Measurements from ENCODE around the gene WBP1. TPM values are rescaled to one million over a fixed set of nuclear protein-coding genes. Genes with fewer than 3 reads are reported as not detected.
"Not testable (repeated sequence)": the region's sequence is repeated elsewhere in the genome, so short reads cannot be mapped to it uniquely, and the experiment has no call there.

WBP1 gene
- total RNA-seq, 2 experiments from 2014 or later: 66.8 to 69.6 TPM

DNA sequence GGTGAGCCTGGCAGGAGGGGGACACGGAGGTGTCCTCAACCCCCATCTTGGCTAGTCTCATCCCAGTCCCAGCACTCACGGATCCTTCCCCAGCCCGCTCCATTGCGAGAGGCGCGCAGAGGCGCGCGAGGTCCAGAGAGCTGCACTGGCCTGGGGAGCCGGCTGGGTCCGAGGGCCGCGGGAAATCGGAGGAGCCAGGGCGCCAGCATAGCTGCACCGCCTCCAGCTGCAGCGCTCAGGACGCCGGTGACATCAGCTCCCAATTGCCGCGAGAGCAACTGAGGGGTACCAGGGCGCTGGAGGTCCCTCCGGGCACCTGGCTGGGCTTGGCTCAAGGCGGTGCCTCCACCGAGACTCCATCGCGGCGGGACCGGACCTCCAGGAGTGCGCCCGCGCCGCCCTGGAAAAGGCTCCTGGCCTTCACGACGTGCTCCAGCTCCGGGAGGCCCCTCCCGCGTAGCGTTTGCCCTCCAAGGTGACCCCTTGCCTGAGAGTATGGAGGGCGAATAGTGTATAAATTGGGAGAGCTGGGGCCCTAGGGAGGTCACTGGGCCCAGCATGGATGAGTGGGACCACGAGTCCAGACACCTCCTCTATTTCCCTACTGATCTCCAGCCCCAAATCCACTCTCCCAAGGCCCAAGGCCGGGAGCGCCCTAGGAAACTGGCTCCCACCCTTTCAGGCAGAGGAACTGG, 22.0 kb upstream of the WBP1 start:
- POLR2A ChIA-PET: no interaction called here
- no peaks in the 10 kb centered on the region for H3K36me3 Mint-ChIP-seq

DNA sequence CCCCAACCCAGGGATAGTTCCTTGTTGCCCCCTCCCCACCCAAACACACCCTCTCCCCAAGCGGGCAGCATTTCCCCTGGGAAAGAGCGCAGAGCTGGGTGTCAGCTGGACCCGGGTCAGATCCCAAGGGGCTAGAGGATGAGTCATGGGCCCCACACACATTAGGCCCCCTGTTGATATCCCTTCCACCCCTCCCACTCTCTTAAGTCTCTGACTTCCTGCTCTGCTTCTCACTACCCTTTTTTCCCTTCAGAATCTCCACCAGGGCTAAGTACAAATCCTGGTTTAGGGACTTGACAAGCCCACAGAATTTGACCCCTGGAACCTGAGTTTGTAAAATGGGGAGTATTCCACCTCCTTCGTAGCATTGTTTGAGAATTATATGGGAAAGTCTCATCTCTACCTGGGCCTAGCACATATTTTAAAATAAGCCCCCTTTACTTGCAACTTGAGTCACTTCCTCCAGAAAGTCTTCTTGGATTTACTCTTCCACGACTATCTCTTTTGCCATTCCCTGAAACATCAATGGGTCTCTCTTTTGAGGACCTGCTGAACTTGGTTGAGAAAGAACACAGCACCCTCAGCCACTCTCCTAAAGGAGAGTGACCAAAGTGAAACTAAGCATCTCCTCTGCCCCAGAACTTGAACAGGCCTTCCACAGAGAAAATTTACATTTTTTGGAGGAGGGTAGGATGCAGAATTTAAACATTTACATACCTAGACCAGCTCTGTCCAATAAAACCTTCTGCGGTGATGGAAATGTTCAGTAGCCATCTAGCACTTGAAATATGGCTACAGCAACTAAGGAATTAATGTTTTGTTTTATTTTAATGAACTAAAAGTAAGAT, 21.2 kb upstream of the WBP1 start:
- Mint-ChIP-seq H3K9me3 (no peaks in the 10 kb centered on the region), H3K4me3 (no peak overlapping the region), H3K27me3 (peaks cover 29% of the 10 kb centered on the region), H3K4me1 (peaks cover 4% of the 10 kb centered on the region), H3K27ac (no peak overlapping the region), H3K36me3 (no peaks in the 10 kb centered on the region)
- ATAC-seq (ENCODE audit: low read depth) (no peak), DNase-seq (no peak)
- POLR2A ChIA-PET: no interaction called here

More for the DNA sequence above, 22.0 kb upstream of the WBP1 start:
- no peak for ATAC-seq (ENCODE audit: low read depth)
- Mint-ChIP-seq H3K9me3 (no peaks in the 10 kb centered on the region), H3K27me3 (peaks cover 26% of the 10 kb centered on the region), H3K4me1 (peaks cover 4% of the 10 kb centered on the region), H3K27ac (no peak overlapping the region), H3K4me3 (no peak overlapping the region)
- no peak for DNase-seq

DNA sequence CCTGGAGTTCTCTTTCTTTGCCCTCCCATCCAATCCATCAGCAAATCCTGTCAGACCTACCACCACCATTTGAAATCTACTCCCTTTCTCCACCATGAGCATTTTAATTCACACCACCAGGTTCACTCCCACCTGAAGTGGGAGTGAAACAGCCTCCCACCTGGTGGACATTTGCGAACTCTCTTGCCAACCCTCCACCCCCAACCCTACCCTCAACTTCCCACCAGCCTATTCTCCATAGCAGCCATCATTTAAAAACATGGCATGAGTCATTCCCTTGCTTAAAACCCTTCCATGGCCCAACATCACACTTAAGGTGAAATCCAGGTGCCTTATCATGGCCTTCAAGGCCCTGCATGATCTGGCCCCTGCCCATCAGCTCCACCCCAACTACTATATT, 20.0 kb upstream of the WBP1 start:
- H3K27me3 Mint-ChIP-seq: peaks cover 39% of the 10 kb centered on the region
- H3K27ac Mint-ChIP-seq: no peak overlapping the region
- no peaks in the 10 kb centered on the region for H3K9me3 Mint-ChIP-seq
- DNase-seq (no peak), ATAC-seq (ENCODE audit: low read depth) (no peak)
- peaks cover 5% of the 10 kb centered on the region for H3K4me1 Mint-ChIP-seq
- POLR2A ChIA-PET: interaction anchor here (1.6 kb wide), 1 partner anchor 17 kb away, joined by 5 read pairs; the partner anchor contains the start of genes C2orf81 and WDR54
- H3K36me3 Mint-ChIP-seq: peaks cover 1% of the 10 kb centered on the region
- no peak overlapping the region for H3K4me3 Mint-ChIP-seq

DNA sequence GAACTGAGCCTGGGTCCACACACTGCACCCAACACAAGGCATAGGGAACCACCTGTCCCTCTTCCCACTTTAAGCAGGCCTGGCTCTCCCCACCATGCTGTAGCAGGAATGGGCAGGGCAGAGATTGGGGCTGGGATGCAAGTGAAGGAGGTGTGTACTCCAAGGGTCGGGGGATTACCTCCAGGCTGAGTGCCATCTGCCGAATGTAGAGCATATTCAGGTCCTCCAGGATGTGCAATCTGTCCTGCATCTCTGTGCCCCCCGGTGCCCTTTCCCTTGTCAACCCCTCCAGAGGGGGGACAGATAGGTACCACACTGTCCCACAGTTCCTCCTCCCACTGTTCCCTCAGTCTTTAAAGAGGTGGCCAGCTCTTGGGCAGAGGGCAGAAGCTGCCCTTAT, 18.9 kb upstream of the WBP1 start:
- Mint-ChIP-seq H3K36me3 (peaks cover 1% of the 10 kb centered on the region), H3K4me3 (no peak overlapping the region), H3K9me3 (no peaks in the 10 kb centered on the region), H3K27ac (no peak overlapping the region), H3K27me3 (peaks cover 48% of the 10 kb centered on the region), H3K4me1 (peaks cover 7% of the 10 kb centered on the region)
- POLR2A ChIA-PET: interaction anchor here (1.6 kb wide), 1 partner anchor 18 kb away, joined by 5 read pairs; the partner anchor contains the start of genes C2orf81 and WDR54
- ATAC-seq (ENCODE audit: low read depth) (no peak), DNase-seq (no peak)

DNA sequence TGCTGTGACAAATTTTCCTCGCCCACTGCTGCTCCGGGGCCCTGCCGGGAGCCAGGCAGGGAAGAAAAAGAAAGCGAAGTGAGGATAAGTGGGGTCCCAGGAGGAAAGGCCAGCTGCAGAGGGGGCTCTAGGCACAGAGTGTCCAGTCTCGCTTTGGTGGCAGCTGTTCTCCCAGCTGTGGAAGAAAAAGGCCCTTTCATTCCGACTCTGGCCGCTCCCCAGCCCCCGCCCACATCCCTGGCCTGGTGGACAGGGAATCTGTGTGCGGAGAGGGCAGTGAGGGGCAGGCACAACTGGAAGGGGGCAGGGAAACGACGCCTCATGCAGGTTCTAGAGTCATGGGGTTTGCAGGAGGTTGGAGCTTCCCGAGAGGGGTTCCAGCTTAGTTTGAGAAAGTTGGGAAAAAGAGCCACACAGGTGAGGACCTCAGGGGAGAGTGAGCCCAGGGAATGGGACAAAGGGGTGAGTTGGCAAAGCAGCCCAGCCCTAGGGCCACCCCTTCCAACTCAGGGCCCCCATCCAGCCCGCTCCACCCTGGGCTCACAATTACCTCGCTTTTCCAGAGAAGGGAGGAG, 18.3 kb upstream of the WBP1 start:
- no peak overlapping the region for H3K27ac Mint-ChIP-seq
- no peak overlapping the region for H3K4me3 Mint-ChIP-seq

DNA sequence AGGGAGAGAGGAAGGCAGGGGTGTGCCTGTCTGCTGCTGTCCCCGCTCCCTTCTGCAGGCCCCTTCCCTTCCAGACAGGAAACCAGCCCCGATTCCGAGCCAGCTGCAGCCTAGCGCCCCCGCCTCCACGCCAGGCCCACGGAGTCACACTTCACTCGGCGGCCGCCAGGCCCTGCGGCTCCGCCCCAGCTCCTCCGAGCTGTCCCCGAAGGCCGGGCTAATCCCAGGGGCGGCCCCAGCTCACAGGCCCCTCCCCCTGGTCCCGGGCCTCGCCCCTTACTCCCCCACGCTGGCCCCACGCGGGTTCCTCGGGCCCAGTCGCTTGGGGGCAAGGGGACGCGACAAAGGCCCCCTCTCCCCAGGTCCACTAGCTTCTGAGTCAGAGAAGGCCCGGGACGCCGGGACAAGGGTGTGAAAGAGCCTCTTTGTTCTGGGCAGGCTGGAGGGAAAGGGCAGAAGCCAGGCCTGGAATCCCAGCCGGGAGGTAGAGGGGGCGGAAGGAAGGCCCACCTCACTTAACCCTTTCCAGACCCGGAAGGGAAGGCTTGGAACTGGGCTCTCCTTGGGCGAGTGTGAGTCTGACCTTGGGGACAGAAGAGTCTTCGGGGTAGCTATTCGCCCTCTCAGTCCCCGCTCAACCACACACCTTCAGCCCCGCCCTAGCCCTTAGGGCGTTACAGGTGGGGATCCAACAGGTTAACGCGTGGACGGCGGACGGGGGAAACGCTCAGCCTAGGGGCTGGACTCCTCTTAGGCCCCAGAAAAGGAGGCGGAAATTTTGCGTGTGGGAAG, 17.7 kb upstream of the WBP1 start:
- peaks cover 1% of the 10 kb centered on the region for H3K36me3 Mint-ChIP-seq
- H3K27me3 Mint-ChIP-seq: peaks cover 57% of the 10 kb centered on the region
- DNase-seq (peak; percentile 61), ATAC-seq (ENCODE audit: low read depth) (peak; percentile 82)
- no peaks in the 10 kb centered on the region for H3K9me3 Mint-ChIP-seq
- peak overlapping the region; percentile 64 for H3K4me3 Mint-ChIP-seq
- POLR2A ChIA-PET: interaction anchor here (0.6 to 1.2 kb wide), 6 partner anchors 12 to 20 kb away, joined by 3 to 5 read pairs (median 4); partner anchors contain the start of genes INO80B and WBP1
- no peak overlapping the region for H3K27ac Mint-ChIP-seq
- peaks cover 7% of the 10 kb centered on the region for H3K4me1 Mint-ChIP-seq

More for the DNA sequence above, 18.3 kb upstream of the WBP1 start:
- Mint-ChIP-seq H3K4me1 (peaks cover 7% of the 10 kb centered on the region), H3K9me3 (no peaks in the 10 kb centered on the region), H3K27me3 (peaks cover 51% of the 10 kb centered on the region), H3K36me3 (peaks cover 1% of the 10 kb centered on the region)
- DNase-seq (no peak), ATAC-seq (ENCODE audit: low read depth) (no peak)
- POLR2A ChIA-PET: interaction anchor here (0.8 to 1.6 kb wide), 4 partner anchors 12 to 19 kb away, joined by 3 to 5 read pairs (median 4); partner anchors contain the start of genes C2orf81 and WDR54

DNA sequence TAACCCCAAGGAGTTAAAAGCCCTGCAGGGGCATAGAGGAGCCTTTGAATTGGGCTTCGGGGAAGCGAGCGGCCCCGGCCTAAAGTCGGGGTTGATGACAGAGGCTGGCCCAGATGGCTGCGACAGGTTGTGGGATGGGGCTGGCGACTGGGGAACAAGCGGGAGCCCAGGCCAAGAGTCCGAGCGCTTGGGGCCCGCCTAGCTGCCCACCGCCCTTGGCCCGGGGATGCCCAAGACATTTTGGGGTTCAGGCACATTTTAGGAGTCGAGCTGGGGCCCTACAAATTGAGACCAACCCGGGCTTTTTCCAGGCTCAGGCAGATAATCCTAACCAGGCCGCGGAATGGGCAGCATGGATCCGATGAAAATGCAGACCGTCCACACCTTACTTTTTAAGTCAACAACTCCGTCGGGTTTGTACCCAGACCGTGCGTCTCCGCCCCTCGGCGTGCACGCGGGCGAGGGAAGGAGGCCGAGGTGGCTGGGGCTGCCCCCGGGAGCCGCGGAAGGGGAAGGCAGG, 17.0 kb upstream of the WBP1 start:
- Mint-ChIP-seq H3K4me1 (peaks cover 7% of the 10 kb centered on the region), H3K9me3 (no peaks in the 10 kb centered on the region), H3K4me3 (peak overlapping the region; percentile 78), H3K36me3 (peaks cover 1% of the 10 kb centered on the region), H3K27me3 (peaks cover 61% of the 10 kb centered on the region), H3K27ac (no peak overlapping the region)
- POLR2A ChIA-PET: interaction anchor here (0.6 to 0.9 kb wide), 3 partner anchors 13 to 19 kb away, joined by 3 to 5 read pairs (median 4); partner anchors contain the start of genes INO80B and WBP1
- no peak for ATAC-seq (ENCODE audit: low read depth)
- DNase-seq: no peak

DNA sequence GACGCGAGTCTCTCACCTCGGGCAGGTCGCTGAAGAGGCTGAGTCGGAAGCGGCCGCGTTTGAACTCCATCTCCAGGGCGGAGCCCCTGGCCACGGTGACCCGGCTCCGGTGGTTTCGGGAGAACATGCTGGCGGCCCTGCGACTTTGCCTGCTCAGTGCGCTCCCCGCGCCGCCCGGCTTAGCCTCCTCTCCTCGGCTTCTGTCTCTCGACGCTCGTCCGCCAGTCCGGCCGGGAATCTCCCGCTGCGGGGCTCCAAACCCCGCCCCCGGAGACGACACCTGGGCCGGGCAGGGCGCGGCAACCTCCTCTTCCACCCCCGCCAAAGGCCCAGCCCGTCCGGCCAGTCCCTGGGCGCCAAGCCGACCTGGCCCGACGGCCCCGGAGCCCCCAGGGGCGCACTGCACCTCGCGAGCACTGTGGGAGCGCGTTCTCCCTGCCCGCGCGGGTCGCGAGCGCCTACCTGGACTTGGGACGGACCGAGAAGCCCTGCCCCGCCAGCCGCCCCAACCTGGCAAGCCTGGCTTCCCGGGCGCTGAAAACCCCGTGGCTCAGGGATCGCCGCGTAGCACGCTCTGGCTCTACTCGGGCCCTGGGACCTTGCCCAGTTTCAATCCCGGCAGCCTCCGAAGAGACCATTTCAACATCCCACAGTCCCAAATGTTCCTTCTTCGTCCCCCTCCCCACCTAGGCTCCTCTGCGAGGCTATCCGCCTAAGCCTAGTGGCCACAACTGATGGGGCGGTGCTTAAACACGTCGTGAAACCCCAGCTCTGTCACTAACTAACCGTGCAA, 16.4 kb upstream of the WBP1 start, which contains the start of gene RTKN:
RTKN (minus strand) TSS at position 248 of the 793 bp plus-strand sequence; CDS start at position 127, 121 bp downstream.
- Mint-ChIP-seq H3K27ac (no peak within 1 kb of the TSS), H3K4me1 (peaks cover 7% of the 10 kb centered on the region), H3K27me3 (peaks cover 66% of the 10 kb centered on the region), H3K9me3 (no peaks in the 10 kb centered on the region), H3K36me3 (peaks cover 1% of the 10 kb centered on the region), H3K4me3 (peak within 1 kb of the TSS; percentile 78)
- peak; percentile 51 for ATAC-seq (ENCODE audit: low read depth)
- POLR2A ChIA-PET: interaction anchor here (0.8 to 1.2 kb wide), 3 partner anchors 13 to 20 kb away, joined by 3 to 5 read pairs (median 3); partner anchors contain the start of gene INO80B
- peak; percentile 56 for DNase-seq

DNA sequence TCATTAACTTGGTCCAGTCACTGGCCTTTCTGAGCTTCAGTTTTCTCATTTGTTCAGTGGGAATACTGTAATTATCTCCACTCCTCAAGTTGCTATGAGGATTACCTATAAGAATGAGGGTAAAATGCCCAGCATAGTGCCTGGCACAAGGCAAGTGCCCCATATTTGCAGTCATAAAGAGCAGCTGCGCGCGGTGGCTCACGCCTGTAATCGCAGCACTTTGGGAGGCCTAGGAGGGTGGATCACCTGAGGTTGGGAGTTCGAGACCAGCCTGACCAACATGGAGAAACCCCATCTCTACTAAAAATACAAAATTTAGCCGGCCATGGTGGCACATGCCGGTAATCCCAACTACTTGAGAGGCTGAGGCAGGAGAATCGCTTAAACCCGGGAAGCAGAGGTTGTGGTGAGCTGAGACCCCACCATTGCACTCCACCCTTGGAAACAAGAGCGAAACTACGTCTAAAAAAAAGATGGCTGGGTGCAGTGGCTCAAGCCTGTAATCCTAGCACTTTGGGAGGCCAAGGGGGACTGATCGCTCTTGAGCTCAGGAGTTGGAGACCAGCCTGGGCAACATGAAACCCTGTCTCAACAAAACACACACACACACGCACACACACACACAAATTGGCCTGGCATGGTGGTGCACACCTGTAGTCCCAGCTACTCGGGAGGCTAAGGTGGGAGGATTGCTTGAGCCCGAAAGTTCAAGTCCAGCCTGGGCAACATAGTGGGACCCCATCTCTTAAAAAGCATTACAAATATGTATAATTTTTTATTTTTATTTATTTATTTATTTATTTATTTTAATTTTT, 15.5 kb upstream of the WBP1 start:
- H3K27ac Mint-ChIP-seq; H3K4me1 Mint-ChIP-seq; H3K9me3 Mint-ChIP-seq; ATAC-seq (ENCODE audit: low read depth); DNase-seq; H3K36me3 Mint-ChIP-seq: not testable (repeated sequence)
- H3K27me3 Mint-ChIP-seq: peaks cover 66% of the 10 kb centered on the region
- peak overlapping the region; percentile 78 for H3K4me3 Mint-ChIP-seq
- POLR2A ChIA-PET: interaction anchor here (0.9 to 1.2 kb wide), 2 partner anchors 14 to 21 kb away, joined by 3 read pairs; no protein-coding TSS in a partner anchor

DNA sequence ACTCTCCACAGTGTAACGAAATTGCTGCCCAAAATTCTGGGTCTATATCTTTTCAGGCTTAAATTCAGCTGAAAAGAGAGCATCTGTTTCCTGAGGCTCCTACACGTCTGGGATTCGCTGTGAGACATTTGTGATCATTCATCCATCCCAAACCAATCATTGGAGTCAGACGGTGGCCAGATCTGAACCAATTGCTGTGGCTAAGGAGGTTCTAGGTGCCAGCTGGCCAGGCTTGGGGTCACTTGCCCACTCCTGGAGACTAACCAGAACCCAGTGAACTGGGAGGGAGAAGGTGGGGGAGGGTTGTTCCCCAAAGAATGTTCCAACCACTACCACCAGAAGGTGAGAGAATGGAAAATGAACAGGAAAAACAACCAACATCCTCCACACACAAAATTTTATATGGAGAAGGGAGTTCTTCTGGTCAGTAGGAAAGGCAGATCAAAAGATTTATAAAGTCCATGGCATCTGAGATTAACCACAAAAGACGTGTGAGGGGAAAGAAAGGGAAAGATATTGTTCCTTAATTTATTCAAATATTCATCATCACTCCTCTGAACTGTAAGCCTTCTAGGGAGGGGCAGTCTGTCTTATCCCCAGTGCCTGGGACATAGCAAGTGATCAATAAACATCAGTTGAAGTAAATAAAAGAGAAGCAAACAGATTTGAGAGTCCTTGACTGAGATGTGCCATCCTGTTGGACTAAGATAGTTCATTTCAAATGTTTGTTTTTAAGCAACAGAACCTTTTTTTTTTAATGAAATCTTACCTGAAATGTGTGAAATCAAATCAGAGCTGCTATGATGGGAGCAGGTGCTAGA, 13.5 kb upstream of the WBP1 start:
- POLR2A ChIA-PET: interaction anchor here (0.6 to 0.7 kb wide), 2 partner anchors 9 to 14 kb away, joined by 3 read pairs; no protein-coding TSS in a partner anchor

More for the DNA sequence above, 13.5 kb upstream of the WBP1 start:
- Mint-ChIP-seq H3K36me3 (peaks cover 1% of the 10 kb centered on the region), H3K27ac (no peak overlapping the region), H3K9me3 (no peaks in the 10 kb centered on the region), H3K4me3 (no peak overlapping the region), H3K4me1 (peaks cover 3% of the 10 kb centered on the region), H3K27me3 (peaks cover 56% of the 10 kb centered on the region)
- ATAC-seq (ENCODE audit: low read depth) (no peak), DNase-seq (no peak)
